Inflammatory macrophage treated with lipopolysaccharide for 4 hours (primary cell): ENCODE measurements around the gene ADAM30.
A peak's percentile ranks its signal among the peaks of the same experiment; 100 is the strongest.
"Not testable (repeated sequence)": the region's sequence is repeated elsewhere in the genome, so short reads cannot be mapped to it uniquely, and the experiment has no call there.

Experiments used
- DNase-seq: peaks from one replicate; pipeline ENCODE4 v3.0.0-alpha.2; 2020

ADAM30 gene

DNA sequence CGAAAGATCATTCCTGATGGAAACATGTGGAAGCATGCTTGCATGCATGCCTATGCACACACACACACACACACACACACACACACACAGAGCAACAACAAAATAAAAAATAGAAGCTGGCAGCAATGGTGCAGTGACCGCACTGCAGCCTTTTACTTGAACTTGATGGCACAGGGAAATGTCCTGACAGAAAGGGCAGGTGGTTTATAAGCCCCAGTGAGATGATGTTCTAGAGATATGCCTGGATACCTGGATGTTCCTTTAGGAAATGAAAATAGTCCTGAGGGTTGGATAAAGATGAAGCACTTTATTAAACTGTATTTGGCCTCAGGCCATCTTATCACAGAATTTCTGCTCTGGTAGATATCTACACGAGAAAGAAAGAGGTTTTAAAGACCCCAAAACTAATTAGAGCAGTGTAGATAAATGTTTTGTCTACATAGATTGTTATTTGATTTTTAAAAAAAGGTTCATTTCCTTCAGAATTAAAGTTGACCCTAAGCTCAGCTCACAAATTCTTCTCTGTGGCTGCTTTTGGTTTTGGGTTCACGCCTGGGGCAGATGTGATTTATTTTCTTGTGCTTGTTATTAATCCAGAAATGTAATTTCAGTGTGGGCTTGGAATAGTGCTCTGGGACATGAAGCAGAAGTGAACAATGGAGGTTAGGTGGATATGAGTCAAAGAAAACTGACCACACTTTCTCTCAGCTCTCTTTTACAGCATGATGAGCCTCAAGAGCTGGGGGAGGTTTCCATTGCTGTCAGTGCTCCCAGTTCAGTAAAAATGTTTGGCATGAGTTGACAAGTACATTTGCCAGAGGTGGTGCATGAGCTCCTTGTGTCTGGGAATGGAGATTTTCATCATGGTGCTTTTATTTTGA is 22.9 kb downstream of the ADAM30 start:
- DNase-seq = peak; percentile 19

DNA sequence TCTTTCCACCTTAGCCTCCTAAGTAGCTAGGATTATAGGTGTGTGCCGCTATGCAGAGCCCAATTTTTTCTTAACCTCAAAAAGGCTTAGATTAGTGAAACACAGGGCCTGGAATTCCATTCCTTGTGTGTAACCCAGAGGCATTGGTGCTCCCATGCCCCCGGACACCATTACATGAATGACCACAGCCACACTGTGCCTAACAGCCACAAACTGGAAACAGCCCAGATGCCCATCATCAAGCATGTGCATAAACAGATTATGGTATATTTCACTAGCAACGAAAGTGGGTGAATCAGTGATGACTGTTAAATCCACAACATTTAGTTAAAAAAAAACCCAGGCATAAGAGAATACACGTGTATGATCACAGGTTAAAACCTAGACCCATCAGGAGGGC is 24.4 kb downstream of the ADAM30 start:
- no peak for DNase-seq

- DNase-seq = peak; percentile 85
Observed at GRCh38 chr1:119870917-119871596, 25.3 kb downstream of the ADAM30 start.

DNA sequence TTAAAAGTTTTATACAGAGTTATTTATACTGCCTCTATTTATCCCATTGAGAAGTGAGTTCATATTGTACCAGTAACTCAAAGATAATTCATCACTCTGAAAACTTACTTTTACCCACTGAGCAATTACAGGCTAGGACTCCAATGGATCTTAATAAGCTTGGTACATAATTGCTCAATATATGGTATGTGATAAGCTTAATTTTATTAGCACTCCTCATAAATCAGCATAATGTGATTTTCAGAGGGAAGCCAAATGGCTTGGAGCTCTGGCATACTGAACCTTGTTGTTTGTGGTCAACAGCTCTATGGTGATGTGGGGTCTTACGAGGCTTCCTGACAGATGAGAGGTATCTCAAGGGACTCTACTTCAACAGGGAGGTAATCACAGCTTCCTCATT is 26.3 kb downstream of the ADAM30 start:
- no peak for DNase-seq

DNA sequence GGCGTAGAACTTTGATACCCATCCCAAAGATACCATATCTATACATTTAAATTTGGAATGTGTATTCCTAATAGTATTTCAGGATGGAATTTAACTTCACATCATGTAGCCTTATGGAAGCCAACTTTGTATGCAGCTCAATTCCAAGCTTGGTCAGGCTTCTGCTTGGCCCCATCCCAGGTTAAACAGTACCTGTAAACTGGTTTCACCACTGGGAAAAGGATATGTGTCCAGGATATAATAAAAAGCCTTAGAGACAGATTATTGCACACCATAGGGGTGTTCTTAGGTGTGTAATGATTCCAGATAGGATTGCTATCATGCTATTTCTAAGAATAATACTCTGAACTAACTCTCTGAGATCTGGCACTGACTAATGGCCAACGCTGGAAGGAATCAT is 28.1 kb downstream of the ADAM30 start:
- no peak for DNase-seq

GRCh38 chr1:119866451-119866850 is 29.9 kb downstream of the ADAM30 start:
- DNase-seq = no peak

DNA sequence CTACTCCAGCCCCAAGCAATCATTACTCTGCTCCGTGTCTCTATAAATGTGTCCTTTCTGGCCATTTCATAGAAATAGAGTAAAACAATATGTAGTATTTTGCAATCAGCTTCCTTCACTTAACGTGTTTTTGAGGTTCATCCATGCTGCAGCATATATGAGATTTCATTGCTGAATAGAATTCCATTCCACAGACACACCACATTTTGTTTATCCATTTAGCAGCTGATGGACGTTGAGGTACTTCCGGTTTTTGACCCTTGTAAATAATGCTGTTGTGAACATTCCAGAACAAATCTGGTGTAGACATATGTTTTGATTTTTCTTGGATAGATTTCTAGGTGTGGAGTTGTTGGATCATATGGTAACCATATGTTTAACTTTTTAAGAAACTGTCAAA is 30.7 kb downstream of the ADAM30 start:
- DNase-seq = no peak

GRCh38 chr1:119862276-119862675 is 34.0 kb downstream of the ADAM30 start:
- no peak for DNase-seq

DNA sequence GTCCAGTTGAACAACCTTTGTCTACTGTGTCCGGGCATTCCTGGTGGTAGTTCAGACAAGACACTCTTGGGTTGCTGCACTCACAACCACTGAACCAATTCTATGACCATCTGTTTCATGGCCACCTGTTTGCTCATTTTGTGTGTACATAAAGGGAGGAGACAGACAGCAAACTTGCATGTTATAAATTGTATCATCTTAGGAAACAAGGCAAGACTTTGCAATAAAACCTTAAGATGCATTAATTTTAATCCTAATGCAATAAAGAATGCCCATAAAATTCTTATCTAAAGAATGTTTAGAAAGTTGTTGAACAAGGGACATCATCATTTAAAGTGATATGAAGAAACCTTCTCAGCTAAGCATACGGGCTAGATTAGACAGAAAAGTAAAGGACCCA is 34.8 kb downstream of the ADAM30 start:
- no peak for DNase-seq

GRCh38 chr1:119859647-119860046 is 36.7 kb downstream of the ADAM30 start:
- DNase-seq = peak; percentile 67

DNA sequence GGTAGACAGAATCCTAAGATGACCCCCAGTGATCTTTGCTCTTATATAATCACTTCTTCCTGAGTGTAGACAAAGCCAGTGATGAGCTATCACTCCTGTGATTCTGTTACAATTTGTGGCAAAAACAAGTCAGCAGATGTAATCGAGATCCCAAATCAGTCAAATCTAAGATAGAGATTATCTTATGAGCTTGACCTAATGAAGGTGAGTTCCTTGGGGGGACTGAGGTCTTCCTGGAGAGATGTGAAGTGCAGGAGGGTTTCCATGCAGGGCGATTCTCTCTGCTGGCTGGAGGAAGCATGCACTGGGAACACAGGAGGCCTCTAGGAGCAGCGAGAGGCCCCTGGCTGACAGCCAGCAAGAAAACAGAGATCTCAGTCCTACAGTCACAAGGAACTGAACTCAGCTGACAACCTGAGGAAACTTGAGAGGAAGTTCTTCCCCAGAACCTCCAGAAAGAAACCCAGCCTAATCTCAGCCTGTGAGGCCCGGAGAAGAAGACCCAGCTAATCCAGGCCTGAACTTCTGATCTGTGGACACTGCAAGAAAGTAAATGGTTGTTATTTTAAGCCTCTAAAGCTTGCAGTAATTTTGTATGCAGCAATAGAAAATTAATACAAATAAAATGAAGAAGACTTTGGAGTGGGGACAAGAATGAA is 37.6 kb downstream of the ADAM30 start:
- DNase-seq = peak; percentile 14

DNA sequence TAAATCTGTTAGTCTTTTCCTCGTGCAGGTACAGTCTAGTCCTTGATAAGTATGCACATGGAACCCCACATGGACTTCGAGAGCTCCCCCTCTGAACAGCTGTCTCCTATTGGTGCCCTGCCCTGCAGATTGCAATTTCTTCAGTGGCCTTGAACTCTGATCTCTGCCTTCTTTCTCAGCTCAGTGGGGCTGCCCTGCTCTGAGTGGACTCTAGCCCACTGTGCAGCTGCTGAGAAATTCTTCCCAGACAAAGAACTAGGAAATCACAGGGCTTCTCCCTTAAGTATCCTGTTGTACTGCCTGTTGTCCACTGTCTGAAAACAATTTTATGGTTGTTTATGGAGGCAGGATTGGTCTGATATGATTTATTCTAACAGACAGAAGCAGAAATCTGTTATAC is 38.2 kb downstream of the ADAM30 start:
- DNase-seq = no peak

- no peak for DNase-seq
Observed at GRCh38 chr1:119853155-119853554, 43.2 kb downstream of the ADAM30 start.

DNA sequence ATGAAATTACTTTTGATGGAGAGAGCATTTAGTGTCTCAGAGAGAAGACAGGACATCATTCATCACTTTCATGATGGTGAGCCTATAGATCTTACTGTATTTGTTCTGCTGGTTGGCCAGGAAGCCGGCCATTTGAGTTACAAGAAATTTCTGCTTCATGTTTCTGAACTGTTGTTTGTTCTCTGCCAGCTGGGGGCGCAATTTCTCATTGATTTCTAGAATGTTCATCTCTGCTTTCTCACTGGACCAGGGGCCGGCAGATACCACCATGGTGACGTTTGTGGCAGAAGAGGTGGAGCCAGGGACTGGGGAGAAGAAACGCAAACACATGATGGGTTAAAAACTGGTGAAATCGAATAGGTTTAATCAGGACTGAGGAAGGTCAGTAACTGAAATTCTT is 52.1 kb downstream of the ADAM30 start:
- not testable (repeated sequence) for DNase-seq
